GM12865 (cell line): ENCODE results near the gene BANP.
"Not testable (repeated sequence)": the region's sequence is repeated elsewhere in the genome, so short reads cannot be mapped to it uniquely, and the experiment has no call there.

ENCODE experiments used
- DNase-seq: peaks from one replicate; pipeline ENCODE4 v3.0.0; 2010; ENCODE audit warnings: low read depth
- H3K4me3 ChIP-seq: 2 replicates; pipeline ENCODE4 v1.5.1; 2011; ENCODE audit warnings: mild to moderate bottlenecking, low read depth, low read length, control low read depth
- CTCF ChIP-seq: IDR thresholded peaks from 2 replicates; pipeline ENCODE4 v1.5.1; 2011; ENCODE audit warnings: low read length, control low read depth, low read depth, inconsistent platforms; ENCODE audit not compliant: insufficient read depth; ENCODE audit errors: missing control alignments

The BANP gene

GRCh38 chr16:87931504-87931903, 19.7 kb upstream of the BANP start:
- no peak for TF ChIP-seq CTCF
- H3K4me3 ChIP-seq = no peak overlapping the region

GRCh38 chr16:87932475-87933139, 18.6 kb upstream of the BANP start:
- not testable (repeated sequence) for DNase-seq, H3K4me3 ChIP-seq

More at GRCh38 chr16:87931504-87931903, 19.7 kb upstream of the BANP start:
- DNase-seq = no peak

- no peak for DNase-seq
- H3K4me3 ChIP-seq = no peak overlapping the region
- no peak for TF ChIP-seq CTCF
Measured at GRCh38 chr16:87933140-87933495, 18.1 kb upstream of the BANP start.

GRCh38 chr16:87934752-87935425, 16.3 kb upstream of the BANP start:
- not testable (repeated sequence) for H3K4me3 ChIP-seq

GRCh38 chr16:87936016-87936374, 15.2 kb upstream of the BANP start:
- H3K4me3 ChIP-seq, DNase-seq: not testable (repeated sequence)

More at GRCh38 chr16:87934752-87935425, 16.3 kb upstream of the BANP start:
- not testable (repeated sequence) for DNase-seq

- DNase-seq = no peak
- no peak within 1 kb of the TSS for H3K4me3 ChIP-seq
- no peak for TF ChIP-seq CTCF
Measured at GRCh38 chr16:87936375-87937230, 14.6 kb upstream of the BANP start, which contains the start of gene CA5A. Gene CA5A, minus strand, starts transcription at chr16:87936529. Its CDS starts 79 bp downstream, at chr16:87936450.

GRCh38 chr16:87937231-87937542, 14.0 kb upstream of the BANP start:
- not testable (repeated sequence) for H3K4me3 ChIP-seq

GRCh38 chr16:87938412-87938949, 12.8 kb upstream of the BANP start:
- no peak for DNase-seq
- H3K4me3 ChIP-seq = no peak overlapping the region
- no peak for TF ChIP-seq CTCF

More at GRCh38 chr16:87937231-87937542, 14.0 kb upstream of the BANP start:
- not testable (repeated sequence) for DNase-seq
